Measurements from ENCODE around the gene ISLR2. TPM values are rescaled to one million over a fixed set of nuclear protein-coding genes. Genes with fewer than 3 reads are reported as not detected.

ISLR2 gene
- total RNA-seq, 6 donors from 2014 or later, result under 0.01 to 2.5 (median 1.3) TPM; not detected in 3

- peak in 1 of 2 donors; percentile 86 for DNase-seq
- Histone ChIP-seq H3K4me3 (peak overlapping the region in 3 of 4 donors; percentile 24 to 42 (median 42)), H3K9me3 (no peaks in the 10 kb centered on the region), H3K36me3 (no peaks in the 10 kb centered on the region), H3K27me3 (peaks cover 4 to 65% (median 33%) of the 10 kb centered on the region in 4 donors), H3K4me1 (peaks cover 25 to 38% (median 33%) of the 10 kb centered on the region in 4 donors), H3K27ac (no peak overlapping the region)
- TF ChIP-seq CTCF (IDR thresholded peaks at IDR 0.05) (no peak), POLR2A (IDR thresholded peaks at IDR 0.05) (no peak), POLR2AphosphoS5 (IDR thresholded peaks at IDR 0.05) (no peak)
- 7 to 8% methylated on average over 30 to 50 of the region's 53 CpGs for WGBS, 2 donors
- ATAC-seq (ENCODE audit: low FRiP score in 2 of 2), result peak; percentile 30 to 56
Measured at GRCh38 chr15:74127954-74128784, 2.2 kb upstream of the ISLR2 start.

GRCh38 chr15:74128785-74129585 lies 1.4 kb upstream of the ISLR2 start:
- Histone ChIP-seq H3K36me3 (no peaks in the 10 kb centered on the region), H3K27ac (no peak overlapping the region), H3K4me3 (peak overlapping the region in 2 of 4 donors; percentile 42), H3K9me3 (no peaks in the 10 kb centered on the region), H3K27me3 (peaks cover 4 to 72% (median 41%) of the 10 kb centered on the region in 4 donors), H3K4me1 (peaks cover 25 to 45% (median 33%) of the 10 kb centered on the region in 4 donors)
- ATAC-seq (ENCODE audit: low FRiP score in 2 of 2) (peak in 1 of 2 donors; percentile 23), DNase-seq (peak in 1 of 2 donors; percentile 68)
- WGBS, 2 donors, result 5 to 8% methylated on average over 7 to 40 of the region's 43 CpGs
- TF ChIP-seq POLR2A (IDR thresholded peaks at IDR 0.05) (no peak), CTCF (IDR thresholded peaks at IDR 0.05) (no peak), EP300 (IDR thresholded peaks at IDR 0.05) (no peak), POLR2AphosphoS5 (IDR thresholded peaks at IDR 0.05) (no peak)

GRCh38 chr15:74129586-74130154 lies 716 bp upstream of the ISLR2 start:
- TF ChIP-seq POLR2A (IDR thresholded peaks at IDR 0.05), result no peak
- TF ChIP-seq EP300 (IDR thresholded peaks at IDR 0.05), result no peak
- TF ChIP-seq POLR2AphosphoS5 (IDR thresholded peaks at IDR 0.05), result no peak
- TF ChIP-seq CTCF (IDR thresholded peaks at IDR 0.05), result no peak
- no peak for ATAC-seq (ENCODE audit: low FRiP score in 2 of 2)
- Histone ChIP-seq H3K4me1 (peaks cover 25 to 52% (median 38%) of the 10 kb centered on the region in 4 donors), H3K4me3 (no peak overlapping the region), H3K36me3 (no peaks in the 10 kb centered on the region), H3K27me3 (peaks cover 4 to 74% (median 43%) of the 10 kb centered on the region in 4 donors), H3K9me3 (no peaks in the 10 kb centered on the region), H3K27ac (no peak overlapping the region)
- 0 to 2% methylated on average over 17 to 40 of the region's 40 CpGs for WGBS, 2 donors
- DNase-seq, result peak in 1 of 2 donors; percentile 73

GRCh38 chr15:74130849-74131627 lies 652 bp downstream of the ISLR2 start:
- peak in 1 of 2 donors; percentile 53 for DNase-seq
- WGBS, 2 donors, result 26 to 43% methylated on average over 28 of the region's 28 CpGs
- no peak overlapping the region for H3K27ac ChIP-seq

More at GRCh38 chr15:74130849-74131627, 652 bp downstream of the ISLR2 start:
- H3K9me3 ChIP-seq, result no peaks in the 10 kb centered on the region
- TF ChIP-seq CTCF (IDR thresholded peaks at IDR 0.05), result no peak
- no peak for TF ChIP-seq POLR2AphosphoS5 (IDR thresholded peaks at IDR 0.05)
- no peak for TF ChIP-seq EP300 (IDR thresholded peaks at IDR 0.05)
- no peak for TF ChIP-seq POLR2A (IDR thresholded peaks at IDR 0.05)
- no peak overlapping the region for H3K4me3 ChIP-seq
- no peak for ATAC-seq (ENCODE audit: low FRiP score in 2 of 2)
- peaks cover 34 to 66% (median 50%) of the 10 kb centered on the region in 4 donors for H3K4me1 ChIP-seq
- peaks cover 4 to 83% (median 50%) of the 10 kb centered on the region in 4 donors for H3K27me3 ChIP-seq
- no peaks in the 10 kb centered on the region for H3K36me3 ChIP-seq

Data from upper lobe of left lung (tissue), 6 donors.